HG02678 (cell line): Measurements from ENCODE around the gene CCDC57.
"Not testable (repeated sequence)": the region's sequence is repeated elsewhere in the genome, so short reads cannot be mapped to it uniquely, and the experiment has no call there.

Source experiments
- ATAC-seq: cut with Tn5 transposase; IDR thresholded peaks from one replicate; pipeline ENCODE4 v1.9.1; 2021; ENCODE audit warnings: mild to moderate bottlenecking, moderate library complexity; ENCODE audit not compliant: unreplicated experiment

Gene CCDC57

DNA sequence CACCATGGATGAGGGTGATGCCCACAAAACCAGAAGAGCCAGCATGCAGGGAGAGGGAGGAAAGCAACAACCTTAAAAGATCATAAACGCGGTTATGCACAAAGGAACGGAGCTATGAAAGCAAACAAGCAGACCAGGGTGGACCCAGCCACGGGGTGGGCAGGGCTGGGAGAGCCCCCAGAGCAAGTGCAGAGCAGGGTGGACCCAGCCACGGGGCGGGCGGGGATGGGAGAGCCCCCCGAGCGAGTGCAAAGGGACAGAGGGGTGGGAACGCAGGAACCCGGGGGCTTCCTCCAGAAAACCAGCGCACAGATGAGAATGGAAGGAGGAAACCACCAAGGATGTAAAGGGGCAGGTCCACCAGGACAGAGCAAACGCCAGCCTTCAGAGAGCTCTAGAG lies 33.2 kb downstream of the CCDC57 start:
- ATAC-seq, result no peak

DNA sequence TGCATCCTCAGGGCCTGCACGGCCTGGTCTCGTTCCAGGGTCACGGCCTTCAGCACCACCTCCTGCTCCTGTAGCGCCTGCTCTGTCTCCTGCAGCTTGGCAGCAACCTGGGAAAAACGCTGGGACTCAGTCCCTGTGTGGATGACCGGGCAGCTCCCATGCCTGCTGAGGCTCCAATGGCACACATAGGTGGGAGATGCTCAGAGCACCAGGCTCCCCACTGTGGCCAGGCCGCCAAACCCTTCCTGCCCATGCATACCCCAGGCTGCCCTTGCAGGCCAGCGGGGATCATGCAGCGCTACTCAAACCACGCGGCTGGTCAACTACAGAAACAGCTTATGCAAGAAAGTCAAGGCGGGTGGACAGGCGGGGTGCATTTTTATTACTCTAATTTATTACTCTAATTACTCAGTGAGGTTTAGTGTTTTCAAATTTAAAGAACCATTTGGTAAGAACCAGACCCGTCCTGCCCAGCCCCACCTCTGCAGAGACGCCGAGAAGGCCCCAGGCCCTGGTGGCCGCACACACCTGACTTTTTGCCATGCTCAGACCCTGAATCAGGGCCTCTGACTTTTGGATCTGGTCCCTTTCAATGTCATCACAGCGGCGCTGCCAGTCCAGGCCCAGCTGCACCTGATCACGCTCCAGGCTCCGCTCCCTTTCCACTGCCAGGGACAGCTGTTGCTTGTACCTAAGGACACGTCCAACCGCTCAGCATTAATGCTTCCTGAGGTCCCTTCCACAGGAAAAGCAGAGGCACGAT lies 34.0 kb downstream of the CCDC57 start:
- no peak for ATAC-seq

DNA sequence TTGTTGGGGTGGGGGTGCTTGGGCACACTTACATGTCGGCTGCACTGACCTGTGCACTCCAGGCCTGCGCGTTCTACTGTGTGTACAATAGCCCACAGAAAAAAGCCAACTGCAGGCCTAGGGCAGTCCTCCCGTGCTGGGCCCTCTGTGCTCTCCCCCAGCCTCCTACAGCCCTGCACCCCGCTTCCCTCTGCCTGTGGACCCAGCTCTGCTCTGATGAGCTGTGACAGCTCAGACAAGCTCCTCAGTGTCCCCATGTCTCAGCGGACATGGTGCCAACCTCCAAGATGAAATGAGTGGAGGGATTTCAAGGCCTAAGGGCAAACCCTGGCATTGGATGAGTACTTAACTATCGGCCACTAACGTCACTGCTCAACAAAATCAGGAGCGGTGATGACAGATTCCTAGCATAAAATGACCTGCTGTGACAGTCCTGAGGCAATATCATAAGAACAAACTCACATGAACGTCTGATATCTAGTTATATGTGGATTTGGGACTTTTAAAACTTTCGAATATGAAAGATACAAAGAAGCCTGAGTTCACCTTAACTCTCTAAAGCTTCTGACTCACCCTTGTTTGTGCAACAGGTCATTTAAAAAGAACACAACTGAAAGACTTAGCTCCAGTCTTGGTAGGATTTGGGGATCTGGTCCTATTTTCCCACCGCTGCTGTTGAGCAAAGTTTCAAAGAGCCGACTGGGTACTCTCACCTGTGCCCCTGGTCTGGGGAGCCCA lies 34.7 kb downstream of the CCDC57 start:
- ATAC-seq, result no peak

DNA sequence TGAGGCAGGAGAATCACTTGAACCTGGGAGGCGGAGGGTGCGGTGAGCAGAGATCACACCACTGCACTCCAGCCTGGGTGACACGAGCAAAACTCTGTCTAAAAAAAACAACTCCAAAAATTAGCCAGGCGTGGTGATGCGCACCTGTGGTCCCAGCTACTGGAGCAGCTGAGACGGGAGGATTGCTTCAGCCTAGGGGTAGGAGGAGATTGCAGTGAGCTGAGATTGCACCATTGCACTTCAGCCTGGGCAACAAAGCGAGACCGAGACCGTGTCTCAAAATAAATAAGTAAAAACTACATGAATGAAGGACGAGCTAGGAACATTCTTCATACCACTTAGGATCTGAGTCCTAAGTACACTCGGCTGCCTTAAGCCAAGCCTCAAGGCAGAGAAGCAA lies 35.4 kb downstream of the CCDC57 start:
- no peak for ATAC-seq

GRCh38 chr17:82175951-82176350 lies 36.7 kb downstream of the CCDC57 start:
- no peak for ATAC-seq

- no peak for ATAC-seq
Measured at GRCh38 chr17:82175201-82175600, 37.4 kb downstream of the CCDC57 start.

GRCh38 chr17:82174042-82174857 lies 38.4 kb downstream of the CCDC57 start:
- ATAC-seq, result not testable (repeated sequence)

- no peak for ATAC-seq
Measured at GRCh38 chr17:82173351-82174041, 39.1 kb downstream of the CCDC57 start.

GRCh38 chr17:82172486-82173160 lies 40.0 kb downstream of the CCDC57 start:
- ATAC-seq, result no peak

DNA sequence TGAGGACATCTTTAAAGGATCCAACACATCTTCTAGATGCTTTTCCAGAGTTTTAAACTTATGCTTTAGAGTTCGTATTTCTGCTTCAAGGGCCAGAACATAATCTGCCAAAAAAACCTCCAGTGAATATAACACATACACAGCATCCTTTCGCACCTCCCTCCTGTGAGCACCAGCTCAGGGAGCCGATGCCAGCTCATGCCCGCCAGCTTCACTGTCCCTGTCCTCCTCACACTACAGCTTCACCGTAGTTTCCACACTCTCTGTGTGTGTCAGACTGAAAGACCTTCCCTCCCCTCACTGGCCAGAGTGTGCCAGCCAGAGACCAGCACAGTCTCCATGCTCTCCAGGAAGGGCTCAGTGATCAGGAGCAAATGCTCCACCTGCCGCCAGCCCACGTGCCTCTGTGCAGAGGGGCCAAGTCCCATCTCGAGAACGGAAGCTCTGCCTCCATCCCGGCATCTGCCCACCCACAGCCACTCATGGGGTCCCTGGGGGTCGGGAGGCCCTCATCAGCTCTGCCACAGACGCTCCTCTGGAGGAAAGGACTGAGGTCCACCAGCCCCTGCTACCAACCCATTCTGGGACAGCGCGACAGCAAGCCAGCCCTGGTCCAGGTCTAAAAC lies 40.8 kb downstream of the CCDC57 start:
- ATAC-seq, result no peak

DNA sequence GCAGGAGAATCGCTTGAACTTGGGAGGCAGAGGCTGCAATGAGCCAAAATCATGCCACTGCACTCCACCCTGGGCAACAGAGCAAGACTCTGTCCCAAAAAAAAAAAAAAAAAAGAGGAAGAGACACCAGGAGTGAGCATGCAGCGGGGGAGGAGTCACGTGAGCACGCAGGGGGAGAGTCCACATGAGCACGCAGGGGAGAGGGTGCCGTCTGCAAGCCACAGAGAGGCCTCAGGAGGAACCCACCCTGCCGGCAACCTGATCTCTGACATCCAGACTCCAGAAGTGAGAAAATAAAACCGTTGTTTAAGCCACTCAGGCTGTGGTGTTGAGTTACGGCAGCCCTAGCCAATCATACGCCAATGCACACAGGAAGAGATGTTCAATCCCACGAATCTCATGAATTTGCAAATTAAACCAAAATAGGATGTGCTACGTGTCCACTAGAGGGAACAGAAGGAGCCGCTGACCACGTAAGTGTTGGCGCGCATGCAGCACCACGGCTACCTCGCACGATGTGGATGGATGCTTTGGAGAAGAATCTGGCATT lies 42.2 kb downstream of the CCDC57 start:
- no peak for ATAC-seq

- ATAC-seq, result no peak
Measured at GRCh38 chr17:82168568-82168967, 44.1 kb downstream of the CCDC57 start.

DNA sequence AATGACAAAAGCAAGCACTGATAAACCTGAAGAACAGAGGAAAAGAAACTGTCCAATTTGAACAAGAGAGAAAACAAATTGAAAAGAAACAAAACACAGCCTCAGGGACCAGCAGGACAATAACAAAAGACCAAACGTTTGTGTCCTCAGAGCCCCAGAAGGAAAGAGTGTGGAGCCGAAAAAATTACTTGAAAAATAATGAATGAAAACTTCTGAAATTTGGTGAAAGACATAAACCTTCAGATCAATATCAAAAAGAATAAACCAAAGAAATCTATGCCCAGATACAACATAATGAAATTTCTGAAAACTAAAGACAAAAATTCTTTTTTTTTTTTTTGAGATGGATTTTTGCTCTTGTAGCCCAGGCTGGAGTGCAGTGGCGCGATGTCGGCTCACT lies 45.6 kb downstream of the CCDC57 start:
- ATAC-seq, result no peak

- no peak for ATAC-seq
Measured at GRCh38 chr17:82164853-82165252, 47.8 kb downstream of the CCDC57 start.

DNA sequence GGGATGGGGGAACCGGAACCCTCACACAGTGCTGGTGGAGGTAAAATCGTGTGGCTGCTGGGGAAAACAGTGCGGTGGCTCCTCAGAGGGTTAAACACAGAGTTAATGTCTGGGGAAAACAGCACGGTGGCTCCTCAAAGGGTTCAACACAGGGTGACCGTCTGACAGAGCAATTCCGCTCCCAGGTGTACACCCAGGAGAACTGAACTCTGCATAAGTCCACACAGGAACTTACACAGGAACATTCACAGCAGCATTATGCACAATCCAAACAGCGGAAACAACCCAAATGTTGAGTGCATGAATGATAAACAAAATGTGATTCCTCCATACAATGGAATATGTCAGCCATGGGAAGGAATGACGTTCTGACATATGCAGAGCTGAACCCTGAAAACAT lies 51.4 kb downstream of the CCDC57 start:
- no peak for ATAC-seq

- ATAC-seq, result no peak
Measured at GRCh38 chr17:82160075-82160474, 52.6 kb downstream of the CCDC57 start.

DNA sequence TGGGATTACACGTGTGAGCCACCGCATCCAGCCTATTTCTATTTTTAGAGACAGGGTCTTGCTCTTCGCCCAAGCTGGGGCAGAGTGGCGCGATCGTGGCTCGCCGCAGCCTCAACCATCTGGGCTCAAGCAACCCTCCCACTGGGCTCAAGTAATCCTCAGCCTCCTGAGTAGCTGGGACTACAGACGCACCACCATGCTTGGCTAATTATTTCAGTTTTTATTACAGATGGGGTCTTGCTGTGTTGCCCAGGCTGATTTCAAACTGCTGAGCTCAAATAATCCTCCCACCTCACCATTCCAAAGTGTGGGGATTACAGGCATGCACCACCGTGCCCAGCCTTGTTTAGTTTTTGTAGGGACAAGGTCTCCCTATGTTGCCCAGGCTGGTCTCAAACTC lies 53.8 kb downstream of the CCDC57 start:
- ATAC-seq, result no peak

DNA sequence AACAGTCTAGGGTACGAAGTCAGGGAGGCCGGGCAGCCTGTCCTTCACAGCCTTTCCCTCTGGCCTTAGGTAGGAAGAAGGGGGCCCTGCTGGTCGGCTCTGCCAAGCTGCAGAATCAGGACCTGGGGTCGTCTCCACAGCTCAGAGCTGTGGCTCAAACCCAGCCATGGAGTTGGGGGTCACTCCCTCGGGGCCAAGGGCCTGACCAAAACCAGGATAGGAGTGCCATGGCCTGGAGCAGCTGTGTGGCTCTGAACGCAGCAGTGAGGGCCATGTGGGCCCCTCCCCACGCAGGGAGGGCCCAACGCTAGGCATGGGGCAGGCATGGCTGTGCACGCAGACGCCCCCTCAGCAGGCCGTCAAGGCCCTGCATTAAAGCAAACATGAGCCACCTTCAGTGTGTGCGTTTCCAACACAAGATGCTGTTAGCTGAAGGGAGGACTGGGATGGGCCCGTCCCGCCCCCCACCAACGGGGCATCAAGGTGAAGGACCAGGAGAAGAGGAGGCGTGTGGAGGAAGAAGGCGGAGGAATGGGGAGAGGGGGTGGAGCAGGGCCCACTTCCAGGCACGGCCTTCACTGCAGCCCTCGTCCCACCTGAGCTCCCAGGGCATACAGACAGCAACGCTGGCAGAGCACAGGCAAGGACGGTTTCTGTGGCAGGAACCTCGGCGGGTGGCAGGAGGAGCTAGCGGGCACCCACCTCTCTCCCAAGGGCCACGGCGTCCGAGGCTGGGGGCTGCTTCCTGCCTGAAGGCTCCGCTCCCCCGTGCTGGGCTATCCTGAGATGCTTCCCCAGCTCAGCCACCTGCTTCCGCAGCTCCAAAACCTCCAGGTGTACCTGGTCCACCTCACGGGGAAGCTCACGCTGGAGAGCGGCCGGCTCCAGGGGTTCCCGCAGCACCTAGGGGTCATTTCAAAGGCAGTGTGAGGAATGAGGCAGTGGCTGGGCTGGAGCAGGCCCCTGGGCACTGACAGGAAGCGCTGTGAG lies 55.3 kb downstream of the CCDC57 start:
- no peak for ATAC-seq
